HPDE6-E6E7 (cell line): Measurements from ENCODE around the gene SLC18A3.

Experiments used
- DNase-seq: peaks from one replicate; pipeline ENCODE4 v3.0.0; 2011; ENCODE audit warnings: missing footprints; ENCODE audit errors: extremely low spot score

Gene SLC18A3

GRCh38 chr10:49627644-49628247 lies 17.6 kb downstream of the SLC18A3 start:
- no peak for DNase-seq

GRCh38 chr10:49628599-49628998 lies 18.5 kb downstream of the SLC18A3 start:
- DNase-seq, result no peak

GRCh38 chr10:49629431-49629881 lies 19.3 kb downstream of the SLC18A3 start:
- DNase-seq, result no peak

GRCh38 chr10:49631975-49632374 lies 21.9 kb downstream of the SLC18A3 start:
- no peak for DNase-seq

GRCh38 chr10:49632406-49633317 lies 22.6 kb downstream of the SLC18A3 start:
- no peak for DNase-seq

GRCh38 chr10:49633327-49634068 lies 23.4 kb downstream of the SLC18A3 start:
- DNase-seq, result no peak

- no peak for DNase-seq
These were observed 24.1 kb downstream of the SLC18A3 start for GRCh38 chr10:49634069-49634660.

GRCh38 chr10:49642311-49642710 lies 32.2 kb downstream of the SLC18A3 start:
- no peak for DNase-seq

- DNase-seq, result no peak
These were observed 33.3 kb downstream of the SLC18A3 start for GRCh38 chr10:49643241-49644034.

GRCh38 chr10:49644035-49644646 lies 34.0 kb downstream of the SLC18A3 start:
- DNase-seq, result no peak

GRCh38 chr10:49645417-49645816 lies 35.3 kb downstream of the SLC18A3 start:
- no peak for DNase-seq

GRCh38 chr10:49645871-49646870 lies 36.1 kb downstream of the SLC18A3 start:
- DNase-seq, result no peak

GRCh38 chr10:49647554-49647953 lies 37.4 kb downstream of the SLC18A3 start:
- no peak for DNase-seq

GRCh38 chr10:49647985-49648795 lies 38.1 kb downstream of the SLC18A3 start:
- DNase-seq, result no peak

GRCh38 chr10:49649294-49649693 lies 39.2 kb downstream of the SLC18A3 start:
- DNase-seq, result no peak

- DNase-seq, result no peak
These were observed 40.0 kb downstream of the SLC18A3 start for GRCh38 chr10:49649936-49650723.

- DNase-seq, result no peak
These were observed 40.6 kb downstream of the SLC18A3 start for GRCh38 chr10:49650724-49651034.
